ENCODE data around the gene FOSL1. TPM values are rescaled to one million over a fixed set of nuclear protein-coding genes. Genes with fewer than 3 reads are reported as not detected.

FOSL1 gene
- total and polyA plus RNA-seq, 2 of the 13 experiments (the other 11 are each of a cell fraction or from before 2014, with no cell fraction given) = 4.0 to 4.1 TPM

DNA sequence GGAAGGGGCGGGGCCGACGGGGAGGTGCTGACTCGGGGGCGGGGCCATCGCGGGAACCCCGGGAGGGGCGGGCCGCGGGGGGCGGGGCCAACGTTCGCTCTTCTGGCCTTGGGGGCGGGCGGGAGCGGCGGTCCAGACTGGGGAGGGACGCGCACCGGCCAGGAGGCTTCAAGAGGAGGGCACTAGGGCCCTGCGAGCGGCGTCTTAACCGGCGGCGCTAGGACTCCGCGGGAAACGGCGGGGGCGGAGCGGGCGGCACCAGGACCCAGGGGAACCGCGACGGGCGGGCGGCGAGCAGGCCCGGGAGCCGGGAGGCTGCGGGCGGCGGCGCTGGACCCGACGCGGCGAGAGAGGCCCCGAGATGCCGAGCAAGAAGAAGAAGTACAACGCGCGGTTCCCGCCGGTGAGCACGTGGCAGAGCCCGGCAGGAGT lies 19.0 kb upstream of the FOSL1 start, which contains the start of gene DRAP1 (continued):
- TF ChIP-seq ZNF354B (CRISPR knock-in tag; IDR thresholded peaks at IDR 0.05) = no peak
- 0 out of 2 replicates have a peak, but pooled peaks have one; percentile 48 for TF ChIP-seq ZNF678 (CRISPR knock-in tag; IDR thresholded peaks at IDR 0.05)
- no peak; the same call in 1 of the 2 replicates for TF ChIP-seq HNRNPUL1 (IDR thresholded peaks at IDR 0.05; ENCODE audit: low read depth, low read length)
- TF ChIP-seq PHF5A (CRISPR knock-in tag; IDR thresholded peaks at IDR 0.05; ENCODE audit: low read depth, unreplicated experiment) = peak; percentile 92
- TF ChIP-seq TP53 (CRISPR knock-in tag; conservative IDR thresholded peaks at IDR 0.05) = 0 out of 2 replicates have a peak, but pooled peaks have one; percentile 53
- TF ChIP-seq PRMT3 (CRISPR knock-in tag; IDR thresholded peaks at IDR 0.05; ENCODE audit: borderline replicate concordance, low read depth) = no peak
- no peak for TF ChIP-seq ZBTB37 (CRISPR knock-in tag; IDR thresholded peaks at IDR 0.05)
- no peak for TF ChIP-seq AHDC1 (CRISPR knock-in tag; IDR thresholded peaks at IDR 0.05; ENCODE audit: borderline replicate concordance)
- TF ChIP-seq NKX3-1 (CRISPR knock-in tag; IDR thresholded peaks at IDR 0.05) = peak; percentile 55; the same call in 1 of the 2 replicates
- TF ChIP-seq ZNF557 (CRISPR knock-in tag; IDR thresholded peaks at IDR 0.05) = peak; percentile 63; the same call in 1 of the 2 replicates
- peak; percentile 52 for TF ChIP-seq ZEB1 (IDR thresholded peaks at IDR 0.05; ENCODE audit: insufficient replicate concordance, low read depth)
- TF ChIP-seq ZNF34 (CRISPR knock-in tag; IDR thresholded peaks at IDR 0.05; ENCODE audit: borderline replicate concordance) = 0 out of 2 replicates have a peak, but pooled peaks have one; percentile 66
- TF ChIP-seq, protein P1, sequence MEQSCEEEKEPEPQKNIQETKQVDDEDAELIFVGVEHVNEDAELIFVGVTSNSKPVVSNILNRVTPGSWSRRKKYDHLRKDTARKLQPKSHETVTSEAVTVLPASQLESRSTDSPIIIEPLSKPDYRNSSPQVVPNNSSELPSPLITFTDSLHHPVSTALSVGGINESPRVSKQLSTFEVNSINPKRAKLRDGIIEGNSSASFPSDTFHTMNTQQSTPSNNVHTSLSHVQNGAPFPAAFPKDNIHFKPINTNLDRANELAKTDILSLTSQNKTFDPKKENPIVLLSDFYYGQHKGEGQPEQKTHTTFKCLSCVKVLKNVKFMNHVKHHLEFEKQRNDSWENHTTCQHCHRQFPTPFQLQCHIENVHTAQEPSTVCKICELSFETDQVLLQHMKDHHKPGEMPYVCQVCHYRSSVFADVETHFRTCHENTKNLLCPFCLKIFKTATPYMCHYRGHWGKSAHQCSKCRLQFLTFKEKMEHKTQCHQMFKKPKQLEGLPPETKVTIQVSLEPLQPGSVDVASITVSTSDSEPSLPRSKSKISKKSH (CRISPR knock-in tag; IDR thresholded peaks at IDR 0.05; ENCODE audit: borderline replicate concordance) = no peak
- TF ChIP-seq, protein P2, sequence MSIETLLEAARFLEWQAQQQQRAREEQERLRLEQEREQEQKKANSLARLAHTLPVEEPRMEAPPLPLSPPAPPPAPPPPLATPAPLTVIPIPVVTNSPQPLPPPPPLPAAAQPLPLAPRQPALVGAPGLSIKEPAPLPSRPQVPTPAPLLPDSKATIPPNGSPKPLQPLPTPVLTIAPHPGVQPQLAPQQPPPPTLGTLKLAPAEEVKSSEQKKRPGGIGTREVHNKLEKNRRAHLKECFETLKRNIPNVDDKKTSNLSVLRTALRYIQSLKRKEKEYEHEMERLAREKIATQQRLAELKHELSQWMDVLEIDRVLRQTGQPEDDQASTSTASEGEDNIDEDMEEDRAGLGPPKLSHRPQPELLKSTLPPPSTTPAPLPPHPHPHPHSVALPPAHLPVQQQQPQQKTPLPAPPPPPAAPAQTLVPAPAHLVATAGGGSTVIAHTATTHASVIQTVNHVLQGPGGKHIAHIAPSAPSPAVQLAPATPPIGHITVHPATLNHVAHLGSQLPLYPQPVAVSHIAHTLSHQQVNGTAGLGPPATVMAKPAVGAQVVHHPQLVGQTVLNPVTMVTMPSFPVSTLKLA (IDR thresholded peaks at IDR 0.05) = no peak
- no peak; the same call in 1 of the 2 replicates for TF ChIP-seq SAFB2 (CRISPR knock-in tag; IDR thresholded peaks at IDR 0.05; ENCODE audit: borderline replicate concordance, low read depth)
- TF ChIP-seq TBL1XR1 (IDR thresholded peaks at IDR 0.05; ENCODE audit: borderline replicate concordance, low read length, partially characterized antibody) = peak; percentile 57
- no peak; the same call in 1 of the 2 replicates for TF ChIP-seq CCDC6 (CRISPR knock-in tag; IDR thresholded peaks at IDR 0.05)
- no peak for TF ChIP-seq THYN1 (CRISPR knock-in tag; IDR thresholded peaks at IDR 0.05; ENCODE audit: borderline replicate concordance, low read depth)
- TF ChIP-seq IRF2 (CRISPR knock-in tag; IDR thresholded peaks at IDR 0.05) = peak; percentile 89
- TF ChIP-seq PHF21A (CRISPR knock-in tag; IDR thresholded peaks at IDR 0.05) = peak; percentile 30; the same call in 1 of the 2 replicates
